ENCODE results near the gene PLIN3. TPM values are rescaled to one million over a fixed set of nuclear protein-coding genes. Genes with fewer than 3 reads are reported as not detected.
A peak's percentile ranks its signal among the peaks of the same experiment; 100 is the strongest.
"Not testable (repeated sequence)": the region's sequence is repeated elsewhere in the genome, so short reads cannot be mapped to it uniquely, and the experiment has no call there.

Gene PLIN3
- total RNA-seq, 1 experiment from 2014 or later: 157 TPM

- intact Hi-C loops (cut with micrococcal nuclease; ENCODE audit: unreplicated experiment): no loop called here
- DNase-seq (ENCODE audit: low read depth, low spot score): no peak
- H3K27ac ChIP-seq (ENCODE audit: low read length): no peak overlapping the region
Measured at GRCh38 chr19:4795400-4795799, 72.1 kb downstream of the PLIN3 start.

GRCh38 chr19:4794971-4795370 lies 72.5 kb downstream of the PLIN3 start:
- POLR2A ChIA-PET: no interaction called here
- intact Hi-C loops (cut with micrococcal nuclease; ENCODE audit: unreplicated experiment): no loop called here
- Histone ChIP-seq H3K4me3 (ENCODE audit: low read depth in 2 of 2, low read length in 2 of 2) (no peak overlapping the region), H3K27ac (ENCODE audit: low read length) (no peak overlapping the region), H3K9me3 (ENCODE audit: control insufficient read depth, insufficient read depth, low read depth, low read length) (no peaks in the 10 kb centered on the region), H3K36me3 (ENCODE audit: control insufficient read depth, insufficient read depth, low read length) (no peaks in the 10 kb centered on the region), H3K4me1 (ENCODE audit: control insufficient read depth, insufficient read depth, low read length) (peaks cover 11% of the 10 kb centered on the region), H3K27me3 (ENCODE audit: control insufficient read depth, insufficient read depth, low read length) (no peaks in the 10 kb centered on the region)
- TF ChIP-seq SIN3A (IDR thresholded peaks at IDR 0.05; ENCODE audit: borderline replicate concordance, insufficient read depth, low read depth, low read length) (no peak), TCF7L2 (IDR thresholded peaks at IDR 0.05; ENCODE audit: low read depth, low read length) (no peak), POLR2AphosphoS5 (IDR thresholded peaks at IDR 0.05; ENCODE audit: low read depth, low read length) (no peak), CTCF (IDR thresholded peaks at IDR 0.05) (no peak), REST (IDR thresholded peaks at IDR 0.05; ENCODE audit: insufficient read depth in 1 of 2, low read depth in 2 of 2, low read length in 1 of 2) (no peak)
- DNase-seq (ENCODE audit: low read depth, low spot score) (no peak), ATAC-seq (no peak)
- CTCF ChIA-PET: no interaction called here
- BruUV-seq (replicated peaks): TSS peak; percentile 88
- in situ Hi-C loops (cut with HindIII; ENCODE audit: low pct_unique_long_range_greater_than_20kb, low sequenced_read_pairs): no loop called here

More at GRCh38 chr19:4795400-4795799, 72.1 kb downstream of the PLIN3 start:
- in situ Hi-C loops (cut with HindIII; ENCODE audit: low pct_unique_long_range_greater_than_20kb, low sequenced_read_pairs): no loop called here
- no peak for ATAC-seq
- H3K4me1 ChIP-seq (ENCODE audit: control insufficient read depth, insufficient read depth, low read length): peaks cover 11% of the 10 kb centered on the region
- H3K36me3 ChIP-seq (ENCODE audit: control insufficient read depth, insufficient read depth, low read length): no peaks in the 10 kb centered on the region
- ChIA-PET CTCF (no interaction called here), POLR2A (interaction anchor here (0.6 kb wide), 1 partner anchor 71 kb away, joined by 7 read pairs; no protein-coding TSS in a partner anchor)
- TF ChIP-seq REST (IDR thresholded peaks at IDR 0.05; ENCODE audit: insufficient read depth in 1 of 2, low read depth in 2 of 2, low read length in 1 of 2): no peak
- TF ChIP-seq CTCF (IDR thresholded peaks at IDR 0.05): no peak
- no peak for TF ChIP-seq SIN3A (IDR thresholded peaks at IDR 0.05; ENCODE audit: borderline replicate concordance, insufficient read depth, low read depth, low read length)
- TF ChIP-seq POLR2AphosphoS5 (IDR thresholded peaks at IDR 0.05; ENCODE audit: low read depth, low read length): no peak
- TF ChIP-seq TCF7L2 (IDR thresholded peaks at IDR 0.05; ENCODE audit: low read depth, low read length): no peak
- H3K27me3 ChIP-seq (ENCODE audit: control insufficient read depth, insufficient read depth, low read length): no peaks in the 10 kb centered on the region
- H3K9me3 ChIP-seq (ENCODE audit: control insufficient read depth, insufficient read depth, low read depth, low read length): no peaks in the 10 kb centered on the region
- no TSS peak for BruUV-seq (replicated peaks)
- no peak overlapping the region for H3K4me3 ChIP-seq (ENCODE audit: low read depth in 2 of 2, low read length in 2 of 2)

GRCh38 chr19:4793278-4793677 lies 74.2 kb downstream of the PLIN3 start:
- H3K36me3 ChIP-seq (ENCODE audit: control insufficient read depth, insufficient read depth, low read length); ATAC-seq; CTCF ChIA-PET; intact Hi-C loops (cut with micrococcal nuclease; ENCODE audit: unreplicated experiment); H3K27ac ChIP-seq (ENCODE audit: low read length); in situ Hi-C loops (cut with HindIII; ENCODE audit: low pct_unique_long_range_greater_than_20kb, low sequenced_read_pairs); DNase-seq (ENCODE audit: low read depth, low spot score); BruUV-seq (replicated peaks); H3K9me3 ChIP-seq (ENCODE audit: control insufficient read depth, insufficient read depth, low read depth, low read length); H3K4me3 ChIP-seq (ENCODE audit: low read depth in 2 of 2, low read length in 2 of 2); H3K27me3 ChIP-seq (ENCODE audit: control insufficient read depth, insufficient read depth, low read length): not testable (repeated sequence)
- POLR2A ChIA-PET: interaction anchor here (0.6 kb wide), 1 partner anchor 82 kb away, joined by 3 read pairs; no protein-coding TSS in a partner anchor
- peaks cover 11% of the 10 kb centered on the region for H3K4me1 ChIP-seq (ENCODE audit: control insufficient read depth, insufficient read depth, low read length)

GRCh38 chr19:4792866-4793195 lies 74.6 kb downstream of the PLIN3 start:
- DNase-seq (ENCODE audit: low read depth, low spot score); POLR2A ChIA-PET; H3K27me3 ChIP-seq (ENCODE audit: control insufficient read depth, insufficient read depth, low read length); H3K9me3 ChIP-seq (ENCODE audit: control insufficient read depth, insufficient read depth, low read depth, low read length); BruUV-seq (replicated peaks); CTCF ChIA-PET; H3K27ac ChIP-seq (ENCODE audit: low read length); ATAC-seq; H3K36me3 ChIP-seq (ENCODE audit: control insufficient read depth, insufficient read depth, low read length); intact Hi-C loops (cut with micrococcal nuclease; ENCODE audit: unreplicated experiment); in situ Hi-C loops (cut with HindIII; ENCODE audit: low pct_unique_long_range_greater_than_20kb, low sequenced_read_pairs): not testable (repeated sequence)
- peaks cover 11% of the 10 kb centered on the region for H3K4me1 ChIP-seq (ENCODE audit: control insufficient read depth, insufficient read depth, low read length)
- H3K4me3 ChIP-seq (ENCODE audit: low read depth in 2 of 2, low read length in 2 of 2): peak overlapping the region; percentile 58 to 68

Data from Panc1 (cell line).